Measurements from ENCODE around the gene GAS2L1. TPM values are rescaled to one million over a fixed set of nuclear protein-coding genes. Genes with fewer than 3 reads are reported as not detected.

GAS2L1 gene
- total RNA-seq, 2 experiments from 2014 or later = not detected

- Histone ChIP-seq H4K20me1 (ENCODE audit: insufficient read depth, low read length) (no peaks in the 10 kb centered on the region; the same call in 1 of the 2 replicates), H3K4me2 (ENCODE audit: low read length) (no peak overlapping the region), H3K27ac (ENCODE audit: low read depth, low read length, poor library complexity, severe bottlenecking) (no peak overlapping the region), H3K79me2 (ENCODE audit: insufficient read depth, low read depth, low read length) (no peaks in the 10 kb centered on the region), H3K9me3 (ENCODE audit: low read length) (no peaks in the 10 kb centered on the region), H3K9me2 (ENCODE audit: insufficient read depth, low read length) (no peaks in the 10 kb centered on the region), H3K4me1 (ENCODE audit: insufficient read depth, low read length, poor library complexity, severe bottlenecking) (no peaks in the 10 kb centered on the region), H3K4me3 (ENCODE audit: low read depth, low read length, poor library complexity, severe bottlenecking) (no peak overlapping the region), H2AFZ (ENCODE audit: low read length) (no peak overlapping the region), H3K36me3 (ENCODE audit: insufficient read depth, low read length) (peaks cover 99% of the 10 kb centered on the region)
- DNase-seq (ENCODE audit: low spot score) = no peak
- BruUV-seq (replicated peaks) = no TSS peak
- no peak for TF ChIP-seq EZH2phosphoT487 (IDR thresholded peaks at IDR 0.05; ENCODE audit: borderline replicate concordance, low read depth, low read length)
- TF ChIP-seq, protein P1, sequence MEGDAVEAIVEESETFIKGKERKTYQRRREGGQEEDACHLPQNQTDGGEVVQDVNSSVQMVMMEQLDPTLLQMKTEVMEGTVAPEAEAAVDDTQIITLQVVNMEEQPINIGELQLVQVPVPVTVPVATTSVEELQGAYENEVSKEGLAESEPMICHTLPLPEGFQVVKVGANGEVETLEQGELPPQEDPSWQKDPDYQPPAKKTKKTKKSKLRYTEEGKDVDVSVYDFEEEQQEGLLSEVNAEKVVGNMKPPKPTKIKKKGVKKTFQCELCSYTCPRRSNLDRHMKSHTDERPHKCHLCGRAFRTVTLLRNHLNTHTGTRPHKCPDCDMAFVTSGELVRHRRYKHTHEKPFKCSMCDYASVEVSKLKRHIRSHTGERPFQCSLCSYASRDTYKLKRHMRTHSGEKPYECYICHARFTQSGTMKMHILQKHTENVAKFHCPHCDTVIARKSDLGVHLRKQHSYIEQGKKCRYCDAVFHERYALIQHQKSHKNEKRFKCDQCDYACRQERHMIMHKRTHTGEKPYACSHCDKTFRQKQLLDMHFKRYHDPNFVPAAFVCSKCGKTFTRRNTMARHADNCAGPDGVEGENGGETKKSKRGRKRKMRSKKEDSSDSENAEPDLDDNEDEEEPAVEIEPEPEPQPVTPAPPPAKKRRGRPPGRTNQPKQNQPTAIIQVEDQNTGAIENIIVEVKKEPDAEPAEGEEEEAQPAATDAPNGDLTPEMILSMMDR (conservative IDR thresholded peaks at IDR 0.05; ENCODE audit: low read length) = no peak
- CTCF ChIA-PET (ENCODE audit: unreplicated experiment) = interaction anchor here (0.6 kb wide), 1 partner anchor 9 kb away, joined by 3 read pairs; no protein-coding TSS in a partner anchor
- intact Hi-C loops (cut with micrococcal nuclease; ENCODE audit: unreplicated experiment) = no loop called here
- POLR2A ChIA-PET = no interaction called here
These were observed 26.5 kb downstream of the GAS2L1 start for GRCh38 chr22:29332886-29333496.

DNA sequence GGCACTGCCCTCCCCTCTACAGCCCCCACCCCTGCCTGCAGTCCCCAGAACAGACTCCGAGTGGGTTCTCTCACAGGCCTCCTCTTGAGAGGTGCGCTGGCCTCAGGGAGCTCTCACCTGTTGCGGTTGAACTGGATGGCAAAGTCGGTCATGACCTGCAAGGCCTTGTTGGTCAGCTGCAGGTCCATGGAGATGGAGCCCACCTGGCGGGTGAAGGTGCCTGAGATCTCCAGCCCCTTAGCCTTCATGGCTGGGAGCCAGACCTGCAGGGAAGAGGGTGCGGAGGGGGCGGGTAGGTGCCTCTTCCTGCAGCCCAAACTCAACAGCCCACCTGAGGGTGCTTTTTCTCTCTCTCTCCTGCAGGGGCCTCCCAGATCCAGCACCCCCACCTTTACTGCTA lies 27.7 kb downstream of the GAS2L1 start:
- BruUV-seq (replicated peaks) = no TSS peak
- Histone ChIP-seq H3K9me2 (ENCODE audit: insufficient read depth, low read length) (no peaks in the 10 kb centered on the region), H3K4me1 (ENCODE audit: insufficient read depth, low read length, poor library complexity, severe bottlenecking) (no peaks in the 10 kb centered on the region), H2AFZ (ENCODE audit: low read length) (no peak overlapping the region), H3K4me3 (ENCODE audit: low read depth, low read length, poor library complexity, severe bottlenecking) (no peak overlapping the region), H4K20me1 (ENCODE audit: insufficient read depth, low read length) (no peaks in the 10 kb centered on the region; the same call in 1 of the 2 replicates), H3K27ac (ENCODE audit: low read depth, low read length, poor library complexity, severe bottlenecking) (no peak overlapping the region), H3K9me3 (ENCODE audit: low read length) (no peaks in the 10 kb centered on the region), H3K36me3 (ENCODE audit: insufficient read depth, low read length) (peaks cover 99% of the 10 kb centered on the region), H3K79me2 (ENCODE audit: insufficient read depth, low read depth, low read length) (no peaks in the 10 kb centered on the region), H3K4me2 (ENCODE audit: low read length) (no peak overlapping the region)
- DNase-seq (ENCODE audit: low spot score) = no peak
- TF ChIP-seq EZH2phosphoT487 (IDR thresholded peaks at IDR 0.05; ENCODE audit: borderline replicate concordance, low read depth, low read length) = no peak
- TF ChIP-seq, protein P1 (conservative IDR thresholded peaks at IDR 0.05; ENCODE audit: low read length) = no peak
- intact Hi-C loops (cut with micrococcal nuclease; ENCODE audit: unreplicated experiment) = no loop called here
- ChIA-PET POLR2A (no interaction called here), CTCF (ENCODE audit: unreplicated experiment) (no interaction called here)

- no peak for TF ChIP-seq EZH2phosphoT487 (IDR thresholded peaks at IDR 0.05; ENCODE audit: borderline replicate concordance, low read depth, low read length)
- TF ChIP-seq, protein P1 (conservative IDR thresholded peaks at IDR 0.05; ENCODE audit: low read length) = no peak
- ChIA-PET CTCF (ENCODE audit: unreplicated experiment) (no interaction called here), POLR2A (no interaction called here)
- no peak for DNase-seq (ENCODE audit: low spot score)
- no peaks in the 10 kb centered on the region; the same call in 1 of the 2 replicates for H4K20me1 ChIP-seq (ENCODE audit: insufficient read depth, low read length)
- no peak overlapping the region for H2AFZ ChIP-seq (ENCODE audit: low read length)
- H3K9me3 ChIP-seq (ENCODE audit: low read length) = no peaks in the 10 kb centered on the region
- no peaks in the 10 kb centered on the region for H3K79me2 ChIP-seq (ENCODE audit: insufficient read depth, low read depth, low read length)
- intact Hi-C loops (cut with micrococcal nuclease; ENCODE audit: unreplicated experiment) = no loop called here
- H3K4me3 ChIP-seq (ENCODE audit: low read depth, low read length, poor library complexity, severe bottlenecking) = no peak overlapping the region
- no peaks in the 10 kb centered on the region for H3K9me2 ChIP-seq (ENCODE audit: insufficient read depth, low read length)
- no peak overlapping the region for H3K4me2 ChIP-seq (ENCODE audit: low read length)
- H3K27ac ChIP-seq (ENCODE audit: low read depth, low read length, poor library complexity, severe bottlenecking) = no peak overlapping the region
- H3K36me3 ChIP-seq (ENCODE audit: insufficient read depth, low read length) = peaks cover 99% of the 10 kb centered on the region
- H3K4me1 ChIP-seq (ENCODE audit: insufficient read depth, low read length, poor library complexity, severe bottlenecking) = no peaks in the 10 kb centered on the region
- BruUV-seq (replicated peaks) = no TSS peak
These were observed 28.4 kb downstream of the GAS2L1 start for GRCh38 chr22:29334696-29335344.

All from OCI-LY7 (cell line).